Measurements from ENCODE around the gene GDPD2.

GDPD2 gene

DNA sequence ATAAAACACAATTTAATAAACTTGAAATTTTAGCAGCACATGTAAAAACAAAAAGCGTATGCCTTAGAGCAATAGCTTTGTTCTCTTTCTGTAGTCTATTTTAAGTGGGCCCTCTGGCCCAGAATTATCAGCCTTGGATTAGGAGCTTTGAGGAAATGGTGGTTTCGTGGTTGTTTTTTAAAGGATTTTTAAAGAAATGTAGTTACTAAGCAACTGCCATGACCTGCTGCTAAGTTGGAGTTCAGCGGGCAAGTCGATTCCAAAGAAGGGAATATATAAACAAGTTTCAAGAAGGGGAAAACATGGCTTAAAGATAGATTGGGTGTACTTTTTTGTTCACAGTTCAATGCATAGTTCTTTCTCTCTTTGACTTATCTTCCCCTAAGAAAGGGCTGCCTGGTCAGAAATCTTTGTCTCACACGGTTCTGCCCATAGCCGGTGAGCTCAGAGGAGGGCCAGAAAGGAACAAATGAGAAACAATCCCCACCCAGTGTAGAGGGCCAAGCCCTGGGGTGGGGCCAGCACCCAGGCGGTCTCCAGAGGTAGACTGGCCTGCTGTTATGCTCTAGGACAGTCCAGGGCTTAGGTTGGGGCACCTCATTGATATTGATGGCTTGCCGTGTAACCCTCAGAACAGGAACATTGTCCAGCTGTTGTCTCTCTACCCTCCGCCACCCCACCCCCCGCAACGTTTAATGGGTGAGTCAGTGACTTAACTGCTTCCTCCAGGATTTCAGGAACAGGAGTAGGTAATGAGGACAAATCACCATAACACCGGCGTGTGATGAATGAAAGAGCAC, 54.0 kb downstream of the GDPD2 start:
- DNase-seq, result peak in 1 of 2 donors; percentile 11

DNA sequence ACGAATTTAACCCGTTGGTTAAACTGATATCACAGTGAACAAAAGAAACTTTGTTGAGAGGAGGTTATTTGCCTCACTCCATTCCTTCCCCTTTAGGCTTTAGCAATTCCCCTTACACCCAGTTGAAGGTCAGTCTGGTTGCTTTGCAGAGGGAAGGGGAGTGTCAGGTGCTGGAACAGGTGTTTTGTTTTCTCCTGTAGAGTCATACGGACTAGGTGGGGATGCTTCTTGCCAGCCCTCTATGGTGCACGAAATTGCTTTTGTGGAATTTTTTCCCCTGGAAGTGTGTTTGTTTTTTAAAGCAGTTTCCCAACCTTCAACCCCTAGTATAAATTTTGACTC, 54.6 kb downstream of the GDPD2 start:
- no peak for DNase-seq

DNA sequence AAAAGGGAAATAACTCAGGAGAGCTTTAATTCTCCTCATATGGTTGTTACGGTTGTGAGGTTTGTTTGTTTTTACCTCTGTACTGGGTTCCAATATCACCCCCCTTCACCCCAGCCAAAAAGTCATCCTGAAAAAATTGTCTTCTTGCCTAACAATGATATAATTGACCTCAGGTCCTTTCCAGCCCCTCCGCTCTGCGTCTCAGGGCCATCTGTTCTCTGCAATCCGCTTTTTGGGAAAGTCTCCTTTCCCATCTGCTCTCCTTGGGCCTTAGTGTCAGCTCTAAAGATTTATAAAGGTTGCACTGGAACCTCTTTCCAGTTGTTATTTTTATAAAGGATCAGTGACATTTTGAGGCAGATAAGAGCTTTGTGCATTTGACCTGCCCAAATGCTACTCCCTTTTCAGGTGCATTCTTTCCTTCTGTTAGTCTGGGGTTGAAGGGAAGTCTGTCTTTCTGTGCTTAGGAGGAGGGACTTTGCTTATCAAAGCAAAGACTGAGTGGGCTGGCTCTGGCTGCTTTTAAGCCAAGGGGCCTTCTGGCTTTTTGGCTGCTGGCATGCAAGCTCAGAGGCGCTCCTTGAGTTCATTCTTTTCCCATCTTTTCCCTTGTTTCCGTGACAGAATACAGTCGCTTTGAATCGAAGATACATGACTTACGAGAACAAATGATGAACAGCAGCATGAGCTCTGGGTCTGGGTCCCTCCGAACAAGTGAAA, 55.6 kb downstream of the GDPD2 start:
- DNase-seq, result no peak

DNA sequence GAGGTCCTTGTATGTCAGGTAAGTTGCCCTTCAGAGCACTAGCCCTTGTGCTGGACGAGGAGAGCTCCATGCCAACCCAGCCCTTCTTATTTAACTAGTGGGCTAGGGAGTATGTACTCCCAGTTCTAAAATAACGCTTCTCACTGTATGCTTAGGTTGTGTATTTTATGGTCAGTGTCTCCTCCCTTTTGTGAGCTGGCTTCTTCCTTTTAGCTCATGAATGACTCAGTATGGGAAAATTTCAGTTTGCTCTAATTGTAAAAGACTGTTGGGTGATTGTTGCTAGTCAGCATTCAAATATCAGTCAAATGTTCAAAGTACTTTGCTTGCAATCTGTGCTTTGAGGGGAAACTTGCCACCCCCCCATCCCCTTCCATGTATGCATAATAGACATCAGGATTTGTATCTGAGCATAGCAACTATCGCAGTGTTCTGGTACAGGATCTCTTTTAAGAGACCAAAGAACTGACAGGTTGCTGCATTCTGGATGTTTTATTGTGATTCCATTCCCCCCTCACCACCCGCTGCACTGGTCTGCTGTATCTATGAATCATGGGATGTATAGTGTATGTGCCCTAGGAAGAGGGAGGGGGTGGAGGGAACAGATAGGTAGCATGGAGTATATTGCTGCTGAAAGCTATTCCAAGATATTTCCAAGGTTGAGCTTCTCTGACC, 56.3 kb downstream of the GDPD2 start:
- no peak for DNase-seq

DNA sequence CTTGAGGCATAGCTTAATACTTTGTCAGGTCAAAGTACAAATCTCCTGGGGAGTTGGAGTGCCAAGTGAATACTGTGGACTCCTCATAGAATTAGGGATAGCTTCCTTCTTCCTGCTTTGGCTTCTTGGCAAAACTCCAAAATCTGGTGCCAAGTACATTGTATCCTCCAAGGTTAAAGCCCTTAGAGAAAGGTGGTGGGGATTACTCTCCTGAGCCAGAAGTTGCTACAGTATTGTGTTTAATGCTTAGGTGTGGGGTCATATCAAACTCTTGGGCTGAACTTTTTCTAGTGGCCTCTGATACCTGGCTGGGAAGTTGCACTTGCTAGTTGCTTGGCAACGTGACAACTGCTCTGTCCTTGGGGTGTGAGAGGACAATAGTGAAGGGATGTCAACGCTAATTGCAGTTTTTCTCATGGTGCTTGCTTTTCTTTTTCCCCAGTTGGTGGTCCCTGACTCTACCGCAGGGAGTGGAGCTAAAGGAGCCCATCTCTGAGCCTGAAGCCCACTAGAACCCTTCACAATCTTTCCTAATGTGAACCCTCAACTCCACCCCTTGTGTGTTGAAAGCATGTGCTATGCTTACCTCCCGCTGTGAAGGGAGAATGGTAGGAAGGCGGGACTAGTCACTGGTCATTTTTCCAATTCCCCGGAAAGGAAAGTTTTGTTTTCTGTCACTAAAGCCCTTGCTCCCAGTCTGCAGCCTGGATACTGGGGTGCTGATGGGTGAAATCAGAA, 57.0 kb downstream of the GDPD2 start:
- DNase-seq, result no peak

DNA sequence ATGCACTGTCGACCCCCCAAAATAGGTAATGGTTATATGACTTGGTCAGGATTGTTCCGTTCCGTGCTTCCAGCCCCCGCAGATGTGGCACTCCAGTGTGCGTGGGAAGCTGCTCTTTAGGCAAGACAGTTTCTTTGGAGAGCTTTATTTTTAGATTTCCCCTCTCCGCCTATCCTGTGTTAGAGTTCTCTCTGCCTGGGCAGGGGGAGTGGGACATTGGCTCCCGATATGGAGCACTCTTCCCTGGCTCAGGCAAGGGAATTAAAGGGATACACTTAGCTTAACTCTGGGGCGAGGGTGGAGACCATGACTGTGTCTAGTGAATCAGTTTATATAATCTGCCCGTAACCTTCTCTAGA, 57.5 kb downstream of the GDPD2 start:
- DNase-seq, result no peak

DNA sequence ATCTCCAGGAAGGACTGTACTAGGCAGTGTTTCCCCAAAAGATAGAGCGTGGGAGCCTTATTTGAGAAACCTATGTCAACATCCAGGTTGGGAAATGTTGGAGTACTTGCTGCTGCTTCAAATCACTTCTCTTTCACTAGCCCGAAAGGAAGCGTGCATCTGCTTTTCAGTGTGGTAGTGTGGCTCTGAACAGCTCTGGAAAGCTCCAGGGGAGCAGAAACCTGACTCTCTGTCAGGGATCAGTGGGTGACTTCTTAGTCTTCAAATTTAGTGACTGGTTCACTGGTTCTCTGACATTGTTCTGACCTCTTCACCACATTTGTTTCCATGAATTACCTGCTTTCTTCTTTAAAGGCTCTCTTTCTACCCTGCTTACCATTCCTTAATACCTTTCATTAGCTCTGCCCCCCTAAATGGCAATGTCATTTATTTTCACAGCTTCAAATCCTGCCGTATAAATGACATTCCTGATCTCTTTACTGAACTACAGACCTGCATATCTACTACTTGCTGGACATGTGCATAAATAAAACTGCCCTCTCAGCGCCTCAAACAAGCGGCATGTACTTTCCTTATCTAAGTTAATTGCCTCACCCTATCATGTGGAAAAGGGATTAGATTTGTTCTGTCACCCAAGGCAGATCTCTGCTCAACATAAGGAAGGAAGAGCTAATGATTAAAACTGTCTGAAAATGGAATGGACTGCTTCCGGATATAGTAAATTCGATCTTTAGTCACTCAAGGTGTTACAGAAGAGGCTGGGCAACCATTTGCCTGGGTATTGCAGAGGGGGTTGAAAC, 58.6 kb downstream of the GDPD2 start:
- DNase-seq, result peak; percentile 77 to 81

DNA sequence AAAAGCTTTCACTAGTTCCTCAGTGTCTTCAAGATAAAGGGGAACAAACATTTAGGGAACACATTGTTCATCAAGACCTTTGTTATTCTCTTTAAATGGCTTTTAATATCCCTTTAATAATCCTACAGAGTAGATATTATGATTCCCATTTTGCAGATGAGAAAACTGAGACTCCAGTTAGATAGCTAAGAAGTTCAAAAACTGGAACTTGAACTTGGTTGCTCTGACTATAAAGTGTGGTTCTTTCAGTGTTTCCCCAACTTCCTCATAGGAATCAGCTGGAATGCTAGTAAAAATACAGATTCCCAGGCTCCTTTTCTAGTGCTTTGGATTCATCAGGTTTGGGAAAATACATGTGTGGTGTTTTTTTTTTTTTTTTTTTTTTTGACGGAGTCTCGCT, 59.2 kb downstream of the GDPD2 start:
- DNase-seq, result peak in 1 of 2 donors; percentile 42

Data from inflammatory macrophage (primary cell).